NCI-H526 treated with DMSO at 0.1 percent for 48 hours (cell line): ENCODE measurements around the gene VEGFA.

ENCODE experiments used
- DNase-seq: peaks from one replicate; lab custom pipeline; 2025; lab: John Stamatoyannopoulos, UW

The VEGFA gene

GRCh38 chr6:43821101-43821886 is 51.3 kb downstream of the VEGFA start:
- no peak for DNase-seq

- no peak for DNase-seq
Observed at GRCh38 chr6:43823390-43823789, 53.4 kb downstream of the VEGFA start.

GRCh38 chr6:43823879-43824702 is 54.1 kb downstream of the VEGFA start:
- no peak for DNase-seq

GRCh38 chr6:43824703-43825064 is 54.7 kb downstream of the VEGFA start:
- DNase-seq, result no peak

- DNase-seq, result no peak
Observed at GRCh38 chr6:43825187-43826115, 55.4 kb downstream of the VEGFA start.

- DNase-seq, result no peak
Observed at GRCh38 chr6:43826730-43827129, 56.7 kb downstream of the VEGFA start.

- DNase-seq, result no peak
Observed at GRCh38 chr6:43827898-43828297, 57.9 kb downstream of the VEGFA start.

- no peak for DNase-seq
Observed at GRCh38 chr6:43828711-43829110, 58.7 kb downstream of the VEGFA start.

GRCh38 chr6:43829470-43829869 is 59.5 kb downstream of the VEGFA start:
- DNase-seq, result no peak

- DNase-seq, result no peak
Observed at GRCh38 chr6:43830775-43831174, 60.8 kb downstream of the VEGFA start.

- no peak for DNase-seq
Observed at GRCh38 chr6:43831191-43831590, 61.2 kb downstream of the VEGFA start.

- no peak for DNase-seq
Observed at GRCh38 chr6:43833223-43833995, 63.4 kb downstream of the VEGFA start.

GRCh38 chr6:43833996-43834390 is 64.0 kb downstream of the VEGFA start:
- DNase-seq, result no peak

- DNase-seq, result no peak
Observed at GRCh38 chr6:43834528-43835155, 64.6 kb downstream of the VEGFA start.

- no peak for DNase-seq
Observed at GRCh38 chr6:43835872-43836419, 65.9 kb downstream of the VEGFA start.
